Epithelial cell of prostate (primary cell): ENCODE measurements around the gene TPD52L1.

Experiments
- DNase-seq: peaks from one replicate; pipeline ENCODE4 v3.0.0-alpha.2; 2011; ENCODE audit warnings: low read depth, low spot score
- H3K27ac ChIP-seq: fragments of 450-650 bp; 2 replicates; pipeline ENCODE4 v1.5.1; 2017; ENCODE audit warnings: mild to moderate bottlenecking

The TPD52L1 gene

GRCh38 chr6:125170376-125170775, 16.8 kb downstream of the TPD52L1 start:
- peak; percentile 33 for DNase-seq
- peak overlapping the region; percentile 90 for H3K27ac ChIP-seq

DNA sequence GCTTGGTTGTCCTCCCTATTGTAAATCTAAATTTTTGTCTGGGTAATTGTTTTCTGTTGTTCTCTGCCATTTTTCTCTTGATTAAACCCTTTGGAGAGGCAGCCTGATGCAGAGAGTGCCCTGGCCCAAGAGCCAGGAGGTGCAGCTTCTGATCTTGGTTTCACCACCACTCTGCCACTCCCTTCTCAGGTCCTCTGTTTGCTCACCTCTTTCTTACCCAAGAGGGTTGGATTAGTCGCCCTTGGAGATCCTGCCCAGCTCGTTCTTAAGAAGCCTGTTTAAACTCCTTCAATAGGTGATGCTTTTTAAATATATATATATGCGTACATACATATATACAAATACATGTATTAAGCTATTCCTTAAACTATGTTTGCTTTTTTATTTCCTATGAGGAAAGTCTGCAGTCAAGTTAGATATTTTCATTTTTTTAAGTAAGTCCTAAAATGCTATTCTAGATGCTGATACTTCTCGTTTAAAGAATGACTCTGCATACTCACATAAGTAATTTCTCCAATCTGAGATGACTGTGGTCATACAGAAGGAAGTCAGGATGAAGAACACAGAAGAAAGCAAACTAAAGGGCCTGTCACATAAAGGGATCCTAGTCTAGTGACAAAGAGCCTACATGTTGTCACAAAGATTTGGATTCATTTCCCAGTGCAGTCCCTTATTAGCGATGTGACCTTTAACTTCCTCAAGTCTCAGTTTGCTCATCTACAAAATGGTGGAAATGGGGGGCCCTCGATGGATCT, 19.9 kb downstream of the TPD52L1 start:
- DNase-seq, result peak; percentile 48
- peak overlapping the region; percentile 27 for H3K27ac ChIP-seq

GRCh38 chr6:125174626-125175025, 21.1 kb downstream of the TPD52L1 start:
- H3K27ac ChIP-seq, result no peak overlapping the region
- no peak for DNase-seq

DNA sequence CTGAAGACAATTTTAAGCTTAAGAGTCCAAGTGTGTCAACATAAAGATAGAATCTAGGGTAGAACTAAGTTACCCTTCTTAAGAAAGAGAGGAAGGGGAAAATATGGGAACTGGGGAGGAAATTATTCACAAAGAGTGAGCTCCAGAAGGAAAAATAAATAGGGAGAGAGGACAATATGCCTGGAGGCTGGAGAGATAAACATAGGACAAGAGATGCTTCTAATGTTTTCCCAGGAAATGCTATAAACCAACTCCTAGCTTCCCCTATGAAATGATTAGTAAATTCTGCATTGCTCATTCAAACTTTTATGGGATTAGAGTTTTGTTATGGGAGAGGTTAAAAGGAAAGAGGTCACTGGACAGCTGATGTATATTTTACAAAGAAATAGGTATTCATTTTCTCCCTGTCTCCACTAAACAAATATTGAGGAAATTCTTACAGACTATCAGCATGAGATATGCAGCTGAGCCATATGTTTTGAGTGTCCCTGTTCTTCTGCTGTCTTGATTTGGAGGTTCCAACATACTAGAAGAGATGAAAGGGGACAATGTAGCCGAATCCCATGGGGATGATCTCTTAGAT, 22.0 kb downstream of the TPD52L1 start:
- DNase-seq, result no peak
- H3K27ac ChIP-seq, result no peak overlapping the region

GRCh38 chr6:125182237-125183008, 28.9 kb downstream of the TPD52L1 start:
- no peak overlapping the region for H3K27ac ChIP-seq
- DNase-seq, result no peak

DNA sequence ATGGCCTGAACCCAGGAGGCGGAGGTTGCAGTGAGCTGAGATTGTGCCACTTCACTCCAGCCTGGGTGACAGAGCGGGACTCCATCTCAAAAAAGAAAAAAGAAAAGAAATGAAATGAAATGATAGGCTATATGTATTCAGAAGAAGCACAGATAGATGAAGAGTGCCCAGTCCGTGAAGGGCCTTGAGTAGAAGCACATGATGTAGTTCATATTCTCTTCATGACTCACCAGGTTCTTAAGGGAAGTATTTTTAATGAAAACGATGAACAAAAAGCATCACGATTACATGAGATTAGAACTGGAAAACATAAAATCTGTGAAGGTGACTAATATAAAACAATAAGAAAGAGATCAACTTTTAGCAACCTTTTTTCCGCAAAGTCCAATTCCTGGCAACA, 29.8 kb downstream of the TPD52L1 start:
- no peak overlapping the region for H3K27ac ChIP-seq

DNA sequence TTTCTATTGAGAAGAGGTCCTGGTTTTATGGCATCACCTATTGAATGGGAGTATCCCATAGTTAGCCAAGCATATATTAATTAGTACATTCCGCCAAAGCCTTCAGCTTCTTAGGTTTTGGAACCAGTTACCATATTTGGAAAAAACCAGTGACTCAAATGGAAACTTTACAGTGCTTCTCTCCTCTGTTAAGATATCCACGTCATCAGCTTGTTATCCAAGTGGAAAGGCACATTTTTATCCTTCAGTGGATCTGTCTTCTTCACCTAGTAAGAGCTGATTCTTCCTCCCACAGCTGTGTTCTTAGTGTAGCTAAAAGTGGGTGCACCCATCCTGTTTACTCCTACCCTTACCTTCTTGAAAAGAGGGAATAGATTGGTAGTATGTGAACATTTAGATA, 34.5 kb downstream of the TPD52L1 start:
- H3K27ac ChIP-seq, result no peak overlapping the region
- DNase-seq, result no peak

More for the DNA sequence above, 29.8 kb downstream of the TPD52L1 start:
- DNase-seq, result no peak

DNA sequence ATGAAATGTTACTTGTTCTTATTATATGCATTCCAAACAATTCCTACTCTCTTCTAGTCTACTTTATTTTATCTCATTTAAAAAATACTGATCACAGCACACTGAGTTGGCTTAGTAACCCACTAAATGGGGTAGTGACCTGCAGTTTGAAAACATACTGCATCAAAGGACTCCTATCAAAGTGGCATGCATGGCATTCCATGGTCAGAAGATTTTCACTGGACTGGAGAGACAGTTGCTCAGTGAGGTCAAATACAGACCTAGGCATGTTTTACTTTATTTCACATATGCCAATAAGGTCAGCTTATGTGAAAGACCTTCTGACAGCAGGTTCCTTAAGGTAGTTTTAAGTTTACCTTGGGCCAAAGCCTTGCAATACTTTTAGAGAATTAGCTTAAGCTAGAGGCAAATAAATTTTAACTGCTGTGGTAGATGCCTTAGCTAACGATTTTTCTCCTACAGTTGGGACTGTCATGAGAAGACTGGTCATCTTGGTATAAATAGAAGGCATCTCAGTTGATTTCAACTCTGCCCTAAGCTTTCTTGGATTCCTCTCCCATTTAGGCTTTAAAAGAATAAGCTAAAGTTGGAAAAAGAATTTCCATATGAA, 35.1 kb downstream of the TPD52L1 start:
- DNase-seq, result no peak
- H3K27ac ChIP-seq, result no peak overlapping the region

DNA sequence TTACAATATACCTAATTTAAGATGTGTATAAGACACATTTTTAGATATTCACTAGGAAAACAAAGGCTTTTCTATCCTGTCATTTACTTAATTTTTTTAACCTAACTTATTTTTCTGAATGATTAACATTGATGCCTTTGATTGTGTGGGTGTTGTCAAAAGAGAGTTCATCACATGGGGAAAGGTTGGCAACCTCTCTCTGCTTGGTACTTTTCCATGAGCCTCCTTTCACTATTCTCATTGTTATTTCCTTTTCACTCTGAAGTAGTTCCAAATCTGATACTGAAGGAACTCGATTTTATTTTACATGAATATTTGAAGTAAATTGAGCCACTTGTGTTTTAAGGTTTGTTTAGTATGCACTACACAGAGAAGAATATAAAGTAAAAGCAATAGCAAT, 35.9 kb downstream of the TPD52L1 start:
- no peak overlapping the region for H3K27ac ChIP-seq
- no peak for DNase-seq

DNA sequence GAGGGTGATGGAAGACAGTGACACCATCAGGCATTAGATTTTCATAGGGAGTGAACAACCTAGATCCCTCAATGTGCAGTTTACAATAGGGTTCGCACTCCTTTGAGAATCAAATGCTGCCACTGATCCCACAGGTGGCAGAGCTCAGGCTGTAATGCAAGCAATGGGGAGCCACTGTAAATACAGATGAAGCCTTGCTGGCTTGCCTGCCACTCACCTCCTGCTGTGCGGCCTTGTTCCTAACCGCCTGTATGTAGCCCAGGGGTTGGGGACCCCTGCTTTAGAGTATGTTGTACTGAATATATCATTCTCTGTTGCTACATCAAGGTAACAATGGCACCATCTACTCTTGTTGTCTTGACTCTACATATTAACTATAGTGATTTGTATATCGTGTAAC, 37.1 kb downstream of the TPD52L1 start:
- no peak overlapping the region for H3K27ac ChIP-seq
- DNase-seq, result no peak

- peak overlapping the region; percentile 85 for H3K27ac ChIP-seq
- peak; percentile 69 for DNase-seq
Observed at GRCh38 chr6:125191916-125192609, 38.5 kb downstream of the TPD52L1 start.

DNA sequence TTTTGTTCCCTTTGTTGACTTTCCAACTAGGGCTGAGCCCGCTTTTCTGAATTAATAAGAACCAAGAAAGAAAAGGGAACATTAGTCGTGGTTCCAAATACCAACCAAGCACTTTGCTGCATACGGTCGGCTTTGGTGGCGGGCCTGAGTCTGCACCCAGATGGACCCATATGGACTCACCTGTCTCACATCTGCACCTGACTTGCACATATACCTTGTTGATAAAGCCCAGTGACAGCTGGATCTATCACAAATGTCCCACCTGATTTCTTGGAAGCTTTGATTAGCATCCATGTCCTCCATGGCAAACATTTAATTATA, 39.0 kb downstream of the TPD52L1 start:
- DNase-seq, result no peak
- peak overlapping the region; percentile 85 for H3K27ac ChIP-seq

DNA sequence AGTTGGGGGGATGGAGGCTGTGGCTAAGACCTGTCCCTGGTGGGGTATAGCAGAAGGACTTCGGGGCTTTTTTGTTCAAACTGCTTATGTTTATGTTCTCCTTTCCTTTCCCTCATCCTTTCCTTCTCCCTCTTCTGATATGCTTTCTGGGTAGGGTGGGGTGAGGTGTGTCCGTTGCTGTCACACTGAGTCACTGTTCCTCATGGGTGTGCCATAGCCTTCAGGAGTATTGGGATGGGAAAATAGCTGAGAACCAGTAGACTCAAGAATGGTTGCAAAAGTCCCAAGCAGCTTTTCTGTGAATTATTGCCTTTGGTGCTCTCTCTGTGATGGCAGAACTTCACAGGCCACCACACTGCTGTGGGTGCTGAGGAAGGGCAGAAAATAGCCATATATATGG, 39.6 kb downstream of the TPD52L1 start:
- H3K27ac ChIP-seq, result peak overlapping the region; percentile 85
- DNase-seq, result peak; percentile 48

DNA sequence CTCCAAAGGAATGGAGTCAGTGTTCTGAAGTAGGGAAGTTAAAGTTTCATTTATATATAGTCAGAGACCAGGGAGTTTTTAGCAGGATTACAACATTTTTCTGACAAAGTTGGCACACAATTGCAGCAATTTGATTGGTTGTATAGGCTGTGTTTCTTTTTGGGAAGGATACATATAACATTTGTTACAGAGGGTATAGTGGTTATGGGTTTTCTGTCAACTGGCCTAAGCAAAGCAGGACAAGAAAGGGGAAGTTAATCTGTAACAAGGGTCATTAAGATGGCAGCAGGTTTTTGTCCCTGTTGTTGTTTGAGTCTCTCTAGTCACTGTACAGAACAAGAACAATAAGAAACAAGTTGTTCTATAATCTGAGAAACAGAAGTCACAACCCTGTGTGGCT, 41.4 kb downstream of the TPD52L1 start:
- no peak for DNase-seq

GRCh38 chr6:125195526-125195925, 42.0 kb downstream of the TPD52L1 start:
- no peak overlapping the region for H3K27ac ChIP-seq

More for the DNA sequence above, 41.4 kb downstream of the TPD52L1 start:
- no peak overlapping the region for H3K27ac ChIP-seq

DNA sequence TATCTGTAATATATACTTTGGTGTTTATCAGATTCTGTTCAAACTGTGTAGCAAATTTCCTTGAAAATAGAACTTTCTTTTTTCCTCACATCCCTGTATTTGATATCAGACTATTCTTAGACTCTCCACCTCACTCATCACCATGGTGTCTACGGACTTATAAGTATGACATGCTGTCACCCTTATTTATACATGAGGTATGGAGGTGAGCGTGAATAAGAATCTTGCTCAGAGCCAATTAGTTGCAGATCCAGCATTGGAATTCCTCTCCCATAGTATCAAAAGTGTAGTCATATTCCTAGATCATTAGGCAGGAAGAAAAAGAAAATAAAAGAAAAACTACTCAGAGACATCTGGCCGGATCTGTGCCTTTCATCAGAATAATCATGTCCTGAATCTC, 43.0 kb downstream of the TPD52L1 start:
- H3K27ac ChIP-seq, result peak overlapping the region; percentile 66
- DNase-seq, result no peak

More at GRCh38 chr6:125195526-125195925, 42.0 kb downstream of the TPD52L1 start:
- no peak for DNase-seq

GRCh38 chr6:125197795-125198269, 44.3 kb downstream of the TPD52L1 start:
- DNase-seq, result no peak
- peak overlapping the region; percentile 66 for H3K27ac ChIP-seq

DNA sequence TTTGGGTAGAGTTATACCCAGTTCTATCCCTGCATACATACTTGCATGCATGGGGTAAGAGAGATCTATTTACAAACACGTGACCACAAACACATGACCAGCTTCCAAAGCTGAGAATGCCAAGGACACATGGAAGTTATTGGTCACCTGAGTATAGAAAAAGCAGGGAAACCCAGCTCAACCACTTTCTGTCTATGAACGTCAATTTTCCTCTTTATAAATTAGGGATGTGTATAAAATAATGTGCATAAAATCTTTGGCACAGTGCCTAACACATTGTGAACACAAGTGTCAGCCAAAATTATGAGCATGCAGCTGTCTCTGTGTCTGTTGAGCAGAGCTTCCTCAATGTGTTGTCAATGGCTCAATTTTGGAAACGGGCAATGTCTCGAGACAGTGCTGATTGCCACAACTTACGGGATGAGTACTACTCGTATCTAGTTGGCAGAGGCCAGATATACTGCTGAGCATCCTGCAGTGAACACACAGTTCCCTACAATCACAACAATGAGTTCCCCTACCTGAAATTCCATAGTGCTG, 44.9 kb downstream of the TPD52L1 start:
- no peak for DNase-seq
- peak overlapping the region; percentile 66 for H3K27ac ChIP-seq

GRCh38 chr6:125200941-125201340, 47.4 kb downstream of the TPD52L1 start:
- peak overlapping the region; percentile 90 for H3K27ac ChIP-seq
- no peak for DNase-seq
